HepG2 (cell line): ENCODE data around the gene PRSS36. TPM values are rescaled to one million over a fixed set of nuclear protein-coding genes. Genes with fewer than 3 reads are reported as not detected.
A peak's percentile ranks its signal among the peaks of the same experiment; 100 is the strongest.

ENCODE experiments used
- E2F5 ChIP-seq: sonication (generic); formaldehyde crosslinking; conservative IDR thresholded peaks from 2 replicates; pipeline ENCODE4 v1.4.0; 2020; ENCODE audit warnings: missing genetic modification reagents
- GATAD1 ChIP-seq: IDR thresholded peaks from 2 replicates; pipeline ENCODE4 v1.6.1; 2016; ENCODE audit warnings: missing genetic modification reagents, missing compliant biosample characterization
- GFI1 ChIP-seq: sonication (generic); formaldehyde crosslinking; IDR thresholded peaks from 2 replicates; pipeline ENCODE4 v1.5.0; 2020; ENCODE audit warnings: missing genetic modification reagents, mild to moderate bottlenecking, borderline replicate concordance
- HNF4G ChIP-seq, 2 experiments: sonication (generic) in 1 of 2; formaldehyde crosslinking in 1 of 2; IDR thresholded peaks; 2 replicates each; pipeline versions ENCODE4 v1.4.0 to v1.6.1; 2011 to 2020; ENCODE audit warnings: borderline replicate concordance in 2 of 2, low read depth in 2 of 2, mild to moderate bottlenecking in 2 of 2, low read length in 1 of 2, missing genetic modification reagents in 1 of 2, moderate library complexity in 1 of 2
- MED13 ChIP-seq: sonication (generic); formaldehyde crosslinking; IDR thresholded peaks from 2 replicates; pipeline ENCODE4 v1.5.0; 2020; ENCODE audit warnings: missing genetic modification reagents
- PHF5A ChIP-seq: IDR thresholded peaks from one replicate; pipeline ENCODE4 v1.6.1; 2018; ENCODE audit warnings: low read depth, missing genetic modification reagents; ENCODE audit not compliant: unreplicated experiment
- PITX1 ChIP-seq: sonication (generic); formaldehyde crosslinking; IDR thresholded peaks from 2 replicates; pipeline ENCODE4 v1.5.1; 2020; ENCODE audit warnings: mild to moderate bottlenecking, missing genetic modification reagents
- SATB2 ChIP-seq: sonication (generic); formaldehyde crosslinking; IDR thresholded peaks from 2 replicates; pipeline ENCODE4 v1.5.0; 2020; ENCODE audit warnings: missing genetic modification reagents
- SRSF9 ChIP-seq: fragments of 200-400 bp; formaldehyde crosslinking; IDR thresholded peaks from 2 replicates; pipeline ENCODE4 v1.6.1; 2018; ENCODE audit warnings: borderline replicate concordance, mild to moderate bottlenecking, low read depth, low read length; ENCODE audit not compliant: insufficient read depth, poor library complexity, severe bottlenecking
- SRY ChIP-seq: sonication (generic); formaldehyde crosslinking; IDR thresholded peaks from 2 replicates; pipeline ENCODE4 v1.8.0; 2022; ENCODE audit warnings: mild to moderate bottlenecking, missing genetic modification reagents
- ZFP41 ChIP-seq: sonication (generic); formaldehyde crosslinking; IDR thresholded peaks from 2 replicates; pipeline ENCODE4 v1.4.0; 2020; ENCODE audit warnings: mild to moderate bottlenecking, missing genetic modification reagents, borderline replicate concordance
- ZNF10 ChIP-seq: sonication (generic); formaldehyde crosslinking; IDR thresholded peaks from 2 replicates; pipeline ENCODE4 v1.4.0; 2020; ENCODE audit warnings: mild to moderate bottlenecking, low read depth, missing genetic modification reagents, borderline replicate concordance
- ZNF251 ChIP-seq: sonication (generic); formaldehyde crosslinking; IDR thresholded peaks from 2 replicates; pipeline ENCODE4 v1.9.0; 2021; ENCODE audit warnings: mild to moderate bottlenecking, missing genetic modification reagents
- ZNF598 ChIP-seq: sonication (generic); formaldehyde crosslinking; IDR thresholded peaks from 2 replicates; pipeline ENCODE4 v1.5.1; 2020; ENCODE audit warnings: mild to moderate bottlenecking, missing genetic modification reagents, borderline replicate concordance
- ZNF674 ChIP-seq: sonication (generic); formaldehyde crosslinking; IDR thresholded peaks from 2 replicates; pipeline ENCODE4 v1.5.0; 2020; ENCODE audit warnings: low read depth, mild to moderate bottlenecking, missing genetic modification reagents
- ZNF879 ChIP-seq: sonication (generic); formaldehyde crosslinking; IDR thresholded peaks from 2 replicates; pipeline ENCODE4 v1.8.1; 2023; ENCODE audit warnings: missing genetic modification reagents
- polyA plus RNA-seq, 8 experiments: library from polyadenylated mRNA; depleted of rRNA in 3 of 8; stranded (reverse) in 7 of 8; unstranded in 1 of 8; fragments of >200 nt; fragmentation: Illumina TruSeq in 4 of 8; extraction: Trizol in 4 of 8; gene quantifications; 2 replicates each; pipeline versions ENCODE4 v1.2.1 to v1.2.3, GENCODE V29; 2011 to 2016; ENCODE audit warnings: low read depth in 4 of 8, missing spikeins in 1 of 8, mixed read lengths in 1 of 8; ENCODE audit not compliant: insufficient read depth in 1 of 8
- total RNA-seq, 5 experiments: library from RNA; depleted of rRNA; stranded (reverse); fragments of >200 nt; fragmentation: Illumina TruSeq; extraction: Trizol; gene quantifications; 2 replicates each; pipeline ENCODE4 v1.2.3, GENCODE V29; 2016; ENCODE audit warnings: low read depth in 1 of 5
- TF ChIP-seq, protein P1 (sequence below): IDR thresholded peaks from 2 replicates; pipeline ENCODE4 v1.6.1; 2012; ENCODE audit warnings: low read length, improper control_type of control experiment
- TF ChIP-seq, protein P2 (sequence below): sonication (generic); formaldehyde crosslinking; IDR thresholded peaks from 2 replicates; pipeline ENCODE4 v1.5.1; 2020; ENCODE audit warnings: mild to moderate bottlenecking, missing genetic modification reagents, borderline replicate concordance
- TF ChIP-seq, protein P3 (sequence below): IDR thresholded peaks from 2 replicates; pipeline ENCODE4 v1.6.1; 2016
- TF ChIP-seq, protein P4 (sequence below): sonication (generic); formaldehyde crosslinking; IDR thresholded peaks from 2 replicates; pipeline ENCODE4 v1.8.0; 2022; ENCODE audit warnings: mild to moderate bottlenecking, missing genetic modification reagents; ENCODE audit not compliant: insufficient replicate concordance

PRSS36 gene
- total and polyA plus RNA-seq, 2 of the 13 experiments (the other 11 are each of a cell fraction or from before 2014, with no cell fraction given) = 1.5 to 2.1 TPM

GRCh38 chr16:31094424-31095120 is 55.3 kb downstream of the PRSS36 start, which contains the start of gene VKORC1 (continued):
- TF ChIP-seq, protein P1, sequence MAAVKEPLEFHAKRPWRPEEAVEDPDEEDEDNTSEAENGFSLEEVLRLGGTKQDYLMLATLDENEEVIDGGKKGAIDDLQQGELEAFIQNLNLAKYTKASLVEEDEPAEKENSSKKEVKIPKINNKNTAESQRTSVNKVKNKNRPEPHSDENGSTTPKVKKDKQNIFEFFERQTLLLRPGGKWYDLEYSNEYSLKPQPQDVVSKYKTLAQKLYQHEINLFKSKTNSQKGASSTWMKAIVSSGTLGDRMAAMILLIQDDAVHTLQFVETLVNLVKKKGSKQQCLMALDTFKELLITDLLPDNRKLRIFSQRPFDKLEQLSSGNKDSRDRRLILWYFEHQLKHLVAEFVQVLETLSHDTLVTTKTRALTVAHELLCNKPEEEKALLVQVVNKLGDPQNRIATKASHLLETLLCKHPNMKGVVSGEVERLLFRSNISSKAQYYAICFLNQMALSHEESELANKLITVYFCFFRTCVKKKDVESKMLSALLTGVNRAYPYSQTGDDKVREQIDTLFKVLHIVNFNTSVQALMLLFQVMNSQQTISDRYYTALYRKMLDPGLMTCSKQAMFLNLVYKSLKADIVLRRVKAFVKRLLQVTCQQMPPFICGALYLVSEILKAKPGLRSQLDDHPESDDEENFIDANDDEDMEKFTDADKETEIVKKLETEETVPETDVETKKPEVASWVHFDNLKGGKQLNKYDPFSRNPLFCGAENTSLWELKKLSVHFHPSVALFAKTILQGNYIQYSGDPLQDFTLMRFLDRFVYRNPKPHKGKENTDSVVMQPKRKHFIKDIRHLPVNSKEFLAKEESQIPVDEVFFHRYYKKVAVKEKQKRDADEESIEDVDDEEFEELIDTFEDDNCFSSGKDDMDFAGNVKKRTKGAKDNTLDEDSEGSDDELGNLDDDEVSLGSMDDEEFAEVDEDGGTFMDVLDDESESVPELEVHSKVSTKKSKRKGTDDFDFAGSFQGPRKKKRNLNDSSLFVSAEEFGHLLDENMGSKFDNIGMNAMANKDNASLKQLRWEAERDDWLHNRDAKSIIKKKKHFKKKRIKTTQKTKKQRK = no peak
- TF ChIP-seq, protein P2, sequence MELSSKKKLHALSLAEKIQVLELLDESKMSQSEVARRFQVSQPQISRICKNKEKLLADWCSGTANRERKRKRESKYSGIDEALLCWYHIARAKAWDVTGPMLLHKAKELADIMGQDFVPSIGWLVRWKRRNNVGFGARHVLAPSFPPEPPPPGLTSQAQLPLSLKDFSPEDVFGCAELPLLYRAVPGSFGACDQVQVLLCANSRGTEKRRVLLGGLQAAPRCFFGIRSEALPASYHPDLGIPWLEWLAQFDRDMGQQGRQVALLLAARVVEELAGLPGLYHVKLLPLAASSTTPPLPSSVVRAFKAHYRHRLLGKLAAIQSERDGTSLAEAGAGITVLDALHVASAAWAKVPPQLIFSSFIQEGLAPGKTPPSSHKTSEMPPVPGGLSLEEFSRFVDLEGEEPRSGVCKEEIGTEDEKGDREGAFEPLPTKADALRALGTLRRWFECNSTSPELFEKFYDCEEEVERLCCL (CRISPR knock-in tag) = no peak
- TF ChIP-seq SRSF9 (no peak), ZNF251 (CRISPR knock-in tag) (no peak), ZFP41 (no peak; the same call in 1 of the 2 replicates), HNF4G (IDR thresholded peaks at IDR 0.05; ENCODE audit: borderline replicate concordance, low read depth, low read length) (no peak), HNF4G (CRISPR knock-in tag; IDR thresholded peaks at IDR 0.05; ENCODE audit: borderline replicate concordance, low read depth) (no peak), PHF5A (CRISPR knock-in tag) (peak; percentile 35), PITX1 (CRISPR knock-in tag) (peak; percentile 19), GATAD1 (CRISPR knock-in tag) (peak; percentile 90), ZNF674 (CRISPR knock-in tag) (peak; percentile 93; the same call in 1 of the 2 replicates), MED13 (CRISPR knock-in tag) (peak; percentile 59; the same call in 1 of the 2 replicates), GFI1 (0 out of 2 replicates have a peak, but pooled peaks have one; percentile 47), ZNF879 (CRISPR knock-in tag) (0 out of 2 replicates have a peak, but pooled peaks have one; percentile 15), ZNF598 (peak; percentile 90; the same call in 1 of the 2 replicates), ZNF10 (CRISPR knock-in tag) (no peak), SRY (CRISPR knock-in tag) (peak; percentile 84), E2F5 (CRISPR knock-in tag) (0 out of 2 replicates have a peak, but pooled peaks have one; percentile 21), SATB2 (CRISPR knock-in tag) (0 out of 2 replicates have a peak, but pooled peaks have one; percentile 66)
- TF ChIP-seq, protein P3, sequence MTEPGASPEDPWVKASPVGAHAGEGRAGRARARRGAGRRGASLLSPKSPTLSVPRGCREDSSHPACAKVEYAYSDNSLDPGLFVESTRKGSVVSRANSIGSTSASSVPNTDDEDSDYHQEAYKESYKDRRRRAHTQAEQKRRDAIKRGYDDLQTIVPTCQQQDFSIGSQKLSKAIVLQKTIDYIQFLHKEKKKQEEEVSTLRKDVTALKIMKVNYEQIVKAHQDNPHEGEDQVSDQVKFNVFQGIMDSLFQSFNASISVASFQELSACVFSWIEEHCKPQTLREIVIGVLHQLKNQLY = no peak
- TF ChIP-seq, protein P4, sequence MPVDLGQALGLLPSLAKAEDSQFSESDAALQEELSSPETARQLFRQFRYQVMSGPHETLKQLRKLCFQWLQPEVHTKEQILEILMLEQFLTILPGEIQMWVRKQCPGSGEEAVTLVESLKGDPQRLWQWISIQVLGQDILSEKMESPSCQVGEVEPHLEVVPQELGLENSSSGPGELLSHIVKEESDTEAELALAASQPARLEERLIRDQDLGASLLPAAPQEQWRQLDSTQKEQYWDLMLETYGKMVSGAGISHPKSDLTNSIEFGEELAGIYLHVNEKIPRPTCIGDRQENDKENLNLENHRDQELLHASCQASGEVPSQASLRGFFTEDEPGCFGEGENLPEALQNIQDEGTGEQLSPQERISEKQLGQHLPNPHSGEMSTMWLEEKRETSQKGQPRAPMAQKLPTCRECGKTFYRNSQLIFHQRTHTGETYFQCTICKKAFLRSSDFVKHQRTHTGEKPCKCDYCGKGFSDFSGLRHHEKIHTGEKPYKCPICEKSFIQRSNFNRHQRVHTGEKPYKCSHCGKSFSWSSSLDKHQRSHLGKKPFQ (CRISPR knock-in tag) = peak; percentile 50
